ENCODE data around the gene ACP7.
"Not testable (repeated sequence)": the region's sequence is repeated elsewhere in the genome, so short reads cannot be mapped to it uniquely, and the experiment has no call there.

Gene ACP7

DNA sequence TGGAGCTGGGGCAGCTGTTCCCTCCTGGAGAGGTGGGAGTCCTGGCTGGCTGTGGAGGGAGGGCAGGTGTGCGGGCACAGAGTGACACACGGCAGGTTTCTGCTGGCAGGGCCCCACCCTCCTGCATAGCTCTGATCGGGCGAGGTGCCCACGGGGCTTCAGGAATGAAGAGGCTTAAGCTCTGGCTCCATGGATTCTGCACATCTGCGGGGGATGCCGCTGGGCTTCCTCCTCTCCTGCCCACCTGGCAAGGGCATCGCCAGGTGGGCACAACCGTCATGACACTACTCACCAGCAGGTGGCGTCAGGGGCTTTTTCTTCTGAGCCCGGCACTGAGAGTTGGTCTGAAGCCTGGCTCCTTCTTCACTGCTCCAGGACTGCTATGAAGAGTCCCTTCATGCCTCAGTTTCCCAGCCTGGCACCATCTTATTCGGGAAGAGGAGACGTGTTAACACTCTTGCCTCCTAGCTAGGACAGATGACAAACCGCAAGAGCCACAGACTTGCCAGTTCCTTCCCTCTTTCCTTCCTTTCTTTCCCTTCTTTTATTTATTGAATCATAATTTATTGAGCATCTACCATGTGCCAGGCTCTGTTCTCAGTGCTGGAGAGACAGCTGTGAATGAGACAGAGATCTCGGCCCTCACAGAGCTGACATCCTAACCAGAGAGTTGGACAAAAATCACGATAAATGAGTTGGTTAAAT lies 26.2 kb downstream of the ACP7 start:
- no peaks in the 10 kb centered on the region for H3K4me1 Mint-ChIP-seq (ENCODE audit: low read depth)
- no peaks in the 10 kb centered on the region for H3K27me3 Mint-ChIP-seq
- H3K4me3 Mint-ChIP-seq, result no peak overlapping the region
- H3K9me3 Mint-ChIP-seq, result no peaks in the 10 kb centered on the region
- no peaks in the 10 kb centered on the region for H3K36me3 Mint-ChIP-seq (ENCODE audit: low read depth)
- DNase-seq, result peak; percentile 80
- H3K27ac Mint-ChIP-seq, result no peak overlapping the region

- no peaks in the 10 kb centered on the region for H3K27me3 Mint-ChIP-seq
- no peaks in the 10 kb centered on the region for H3K4me1 Mint-ChIP-seq (ENCODE audit: low read depth)
These were observed 27.5 kb downstream of the ACP7 start for GRCh38 chr19:39111593-39112199.

DNA sequence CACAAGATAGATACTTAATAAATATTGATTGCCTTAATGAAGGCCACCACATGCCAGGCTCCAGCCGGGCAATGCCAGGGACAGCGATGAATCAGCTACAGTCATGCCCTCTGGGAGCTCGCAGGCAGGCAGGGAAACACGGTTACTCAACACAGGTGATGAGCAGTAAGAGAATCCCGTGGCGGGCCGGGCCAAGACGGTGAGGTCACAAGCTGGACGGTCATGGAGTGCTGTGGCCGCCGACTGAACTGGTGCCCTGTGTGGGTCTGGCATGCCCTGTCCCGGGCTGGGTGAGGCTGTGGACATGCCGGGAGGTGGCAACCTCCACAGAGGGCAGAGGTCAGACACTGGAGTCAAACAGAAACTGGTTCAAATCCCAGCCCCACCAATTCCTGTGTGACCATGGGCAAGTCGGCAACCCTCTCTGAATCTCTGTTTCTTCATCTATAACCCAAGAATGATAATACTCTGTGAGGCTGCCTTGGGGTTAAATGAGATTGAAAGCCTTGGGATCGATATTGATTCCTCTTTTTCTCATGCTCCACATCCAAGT lies 28.2 kb downstream of the ACP7 start:
- DNase-seq, result no peak
- no peaks in the 10 kb centered on the region for H3K36me3 Mint-ChIP-seq (ENCODE audit: low read depth)
- H3K4me1 Mint-ChIP-seq (ENCODE audit: low read depth), result no peaks in the 10 kb centered on the region
- H3K27ac Mint-ChIP-seq, result no peak overlapping the region
- no peak overlapping the region for H3K4me3 Mint-ChIP-seq
- no peaks in the 10 kb centered on the region for H3K27me3 Mint-ChIP-seq
- no peaks in the 10 kb centered on the region for H3K9me3 Mint-ChIP-seq

More at GRCh38 chr19:39111593-39112199, 27.5 kb downstream of the ACP7 start:
- H3K4me3 Mint-ChIP-seq, result no peak overlapping the region
- DNase-seq, result no peak
- no peaks in the 10 kb centered on the region for H3K9me3 Mint-ChIP-seq
- no peak overlapping the region for H3K27ac Mint-ChIP-seq
- no peaks in the 10 kb centered on the region for H3K36me3 Mint-ChIP-seq (ENCODE audit: low read depth)

- H3K36me3 Mint-ChIP-seq (ENCODE audit: low read depth), result no peaks in the 10 kb centered on the region
- no peaks in the 10 kb centered on the region for H3K9me3 Mint-ChIP-seq
- H3K27me3 Mint-ChIP-seq, result no peaks in the 10 kb centered on the region
- H3K4me3 Mint-ChIP-seq, result no peak overlapping the region
- no peak for DNase-seq
- no peak overlapping the region for H3K27ac Mint-ChIP-seq
- H3K4me1 Mint-ChIP-seq (ENCODE audit: low read depth), result no peaks in the 10 kb centered on the region
These were observed 29.0 kb downstream of the ACP7 start for GRCh38 chr19:39113199-39113598.

DNA sequence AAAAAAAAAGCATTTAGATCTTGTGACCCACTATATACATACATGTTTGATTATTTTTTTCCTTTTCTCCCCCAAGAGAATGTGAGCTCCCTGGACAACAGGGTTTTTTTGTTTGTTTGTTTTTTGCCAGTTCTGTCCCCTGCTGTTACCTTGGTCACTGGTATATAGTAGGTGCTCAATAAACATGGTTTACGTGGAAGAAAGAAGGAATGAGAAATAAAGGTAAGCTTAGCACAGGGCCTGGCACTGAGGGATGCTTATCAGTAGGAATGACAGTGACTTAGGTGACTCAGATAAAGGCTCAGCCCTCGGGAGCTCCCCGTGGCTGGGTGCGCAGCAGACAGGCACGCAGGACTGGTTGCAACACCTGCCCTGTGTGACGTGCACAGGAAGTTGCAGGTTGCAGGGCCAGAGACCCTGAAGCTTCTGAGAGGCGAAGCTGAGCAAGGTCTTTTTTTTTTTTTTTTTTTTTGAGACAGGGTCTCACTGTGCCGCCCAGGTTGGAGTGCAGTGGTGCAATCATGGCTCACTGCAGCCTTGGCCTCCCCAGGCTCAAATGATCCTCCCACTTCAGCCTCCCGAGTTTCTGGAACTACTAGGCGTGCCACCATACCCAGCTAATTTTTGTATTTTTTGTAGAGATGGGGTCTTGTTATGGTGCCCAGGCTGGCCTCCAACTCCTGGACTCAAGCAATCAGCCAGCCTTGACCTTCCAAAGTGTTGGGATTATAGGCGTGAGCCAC lies 31.1 kb downstream of the ACP7 start:
- Mint-ChIP-seq H3K4me3 (no peak overlapping the region), H3K9me3 (no peaks in the 10 kb centered on the region), H3K27me3 (no peaks in the 10 kb centered on the region), H3K4me1 (ENCODE audit: low read depth) (no peaks in the 10 kb centered on the region), H3K27ac (no peak overlapping the region), H3K36me3 (ENCODE audit: low read depth) (no peaks in the 10 kb centered on the region)
- no peak for DNase-seq

DNA sequence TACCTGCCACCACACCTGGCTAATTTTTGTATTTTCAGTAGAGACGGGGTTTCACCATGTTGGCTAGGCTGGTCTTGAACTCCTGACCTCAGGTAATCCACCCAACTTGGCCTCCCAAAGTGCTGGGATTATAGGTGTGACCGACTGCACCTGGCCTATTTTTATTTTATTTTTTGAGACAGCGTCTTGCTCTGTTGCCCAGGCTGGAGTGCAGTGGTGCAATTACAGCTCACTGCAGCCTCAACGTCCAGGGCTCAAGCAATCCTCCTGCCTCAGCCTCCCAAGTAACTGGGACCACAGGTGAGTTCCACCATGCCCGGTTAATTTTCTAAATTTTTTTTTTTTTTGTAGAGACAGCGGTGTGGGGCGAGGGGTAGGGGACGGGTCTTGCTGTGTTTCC lies 32.9 kb downstream of the ACP7 start:
- not testable (repeated sequence) for H3K4me1 Mint-ChIP-seq (ENCODE audit: low read depth); DNase-seq; H3K9me3 Mint-ChIP-seq; H3K27ac Mint-ChIP-seq; H3K27me3 Mint-ChIP-seq; H3K4me3 Mint-ChIP-seq; H3K36me3 Mint-ChIP-seq (ENCODE audit: low read depth)

DNA sequence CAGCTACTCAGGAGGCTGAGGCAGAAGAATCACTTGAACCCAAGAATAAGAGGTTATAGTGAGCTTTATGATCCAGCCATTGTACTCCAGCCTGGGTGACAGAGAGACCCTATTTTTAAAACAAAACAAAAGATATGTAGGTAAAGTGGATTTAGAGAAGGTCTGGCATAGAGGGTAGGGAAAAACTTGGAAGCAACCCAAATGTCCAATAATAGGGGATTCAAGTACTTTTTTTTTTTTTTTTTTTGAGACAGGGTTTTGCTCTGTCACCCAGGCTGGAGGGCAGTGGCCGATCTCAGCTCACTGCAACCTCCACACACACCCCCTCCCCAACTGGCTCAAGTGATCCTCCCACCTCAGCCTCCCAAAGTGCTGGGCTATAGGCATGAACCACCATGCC lies 35.7 kb downstream of the ACP7 start:
- Mint-ChIP-seq H3K9me3 (no peaks in the 10 kb centered on the region), H3K4me3 (no peak overlapping the region), H3K4me1 (ENCODE audit: low read depth) (peaks cover 12% of the 10 kb centered on the region), H3K27ac (no peak overlapping the region), H3K36me3 (ENCODE audit: low read depth) (no peaks in the 10 kb centered on the region), H3K27me3 (peaks cover 3% of the 10 kb centered on the region)
- DNase-seq, result no peak

GRCh38 chr19:39122934-39123731 lies 39.0 kb downstream of the ACP7 start:
- Mint-ChIP-seq H3K27ac (no peak overlapping the region), H3K9me3 (no peaks in the 10 kb centered on the region), H3K36me3 (ENCODE audit: low read depth) (peaks cover 6% of the 10 kb centered on the region), H3K27me3 (peaks cover 3% of the 10 kb centered on the region), H3K4me3 (no peak overlapping the region), H3K4me1 (ENCODE audit: low read depth) (peaks cover 31% of the 10 kb centered on the region)
- no peak for DNase-seq

DNA sequence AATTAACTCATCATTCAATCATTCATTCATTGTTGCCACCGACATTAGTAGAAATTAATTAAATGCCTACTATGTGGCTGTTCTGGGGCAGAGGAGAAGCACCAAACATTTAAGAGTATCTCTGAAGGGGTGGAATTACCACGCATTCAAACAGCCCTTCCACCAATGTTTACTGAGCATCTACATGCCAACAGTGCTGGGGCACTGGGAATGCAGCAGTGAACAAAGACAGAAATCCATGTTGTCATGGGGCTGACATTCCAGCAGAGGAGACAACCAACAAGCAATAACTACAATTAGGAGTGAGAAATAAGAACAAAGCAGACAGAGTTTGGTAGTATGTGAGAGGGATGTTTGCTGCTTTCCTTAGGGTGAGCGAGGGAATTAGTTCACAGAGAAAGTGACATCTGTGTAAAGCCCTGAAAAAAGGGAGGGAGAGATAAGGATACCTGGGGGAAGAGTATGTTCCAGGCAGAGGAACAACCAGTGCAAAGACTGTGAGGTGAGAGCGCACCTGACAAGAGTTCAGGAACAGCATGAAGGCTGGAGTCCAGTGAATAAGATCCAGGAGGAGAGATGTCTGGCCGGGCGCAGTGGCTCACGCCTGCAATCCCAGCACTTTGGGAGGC lies 40.1 kb downstream of the ACP7 start:
- H3K9me3 Mint-ChIP-seq, result no peaks in the 10 kb centered on the region
- no peak for DNase-seq
- H3K27me3 Mint-ChIP-seq, result peaks cover 3% of the 10 kb centered on the region
- peaks cover 32% of the 10 kb centered on the region for H3K4me1 Mint-ChIP-seq (ENCODE audit: low read depth)
- peaks cover 6% of the 10 kb centered on the region for H3K36me3 Mint-ChIP-seq (ENCODE audit: low read depth)
- H3K27ac Mint-ChIP-seq, result peak overlapping the region; percentile 9
- H3K4me3 Mint-ChIP-seq, result peak overlapping the region; percentile 7

DNA sequence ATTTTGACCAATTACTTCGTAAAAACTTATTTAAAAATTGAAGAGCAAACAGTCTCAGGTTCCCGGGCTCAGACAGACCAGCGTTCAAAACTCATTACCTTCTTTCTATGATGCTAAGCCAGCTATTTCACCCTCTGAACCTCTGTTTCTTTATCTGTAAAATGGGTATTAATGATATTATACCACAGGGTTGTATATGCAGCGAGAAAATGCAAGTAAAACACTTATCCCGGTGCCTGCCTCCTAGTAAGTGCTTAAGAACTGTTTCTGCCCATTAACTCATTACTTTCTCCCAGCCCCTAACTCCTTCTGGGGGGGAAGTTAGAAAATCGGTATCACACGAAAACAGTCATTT lies 41.0 kb downstream of the ACP7 start:
- H3K27ac Mint-ChIP-seq, result peak overlapping the region; percentile 98
- H3K4me1 Mint-ChIP-seq (ENCODE audit: low read depth), result peaks cover 35% of the 10 kb centered on the region
- peak overlapping the region; percentile 97 for H3K4me3 Mint-ChIP-seq
- H3K9me3 Mint-ChIP-seq, result no peaks in the 10 kb centered on the region
- peaks cover 3% of the 10 kb centered on the region for H3K27me3 Mint-ChIP-seq
- peaks cover 6% of the 10 kb centered on the region for H3K36me3 Mint-ChIP-seq (ENCODE audit: low read depth)
- no peak for DNase-seq

DNA sequence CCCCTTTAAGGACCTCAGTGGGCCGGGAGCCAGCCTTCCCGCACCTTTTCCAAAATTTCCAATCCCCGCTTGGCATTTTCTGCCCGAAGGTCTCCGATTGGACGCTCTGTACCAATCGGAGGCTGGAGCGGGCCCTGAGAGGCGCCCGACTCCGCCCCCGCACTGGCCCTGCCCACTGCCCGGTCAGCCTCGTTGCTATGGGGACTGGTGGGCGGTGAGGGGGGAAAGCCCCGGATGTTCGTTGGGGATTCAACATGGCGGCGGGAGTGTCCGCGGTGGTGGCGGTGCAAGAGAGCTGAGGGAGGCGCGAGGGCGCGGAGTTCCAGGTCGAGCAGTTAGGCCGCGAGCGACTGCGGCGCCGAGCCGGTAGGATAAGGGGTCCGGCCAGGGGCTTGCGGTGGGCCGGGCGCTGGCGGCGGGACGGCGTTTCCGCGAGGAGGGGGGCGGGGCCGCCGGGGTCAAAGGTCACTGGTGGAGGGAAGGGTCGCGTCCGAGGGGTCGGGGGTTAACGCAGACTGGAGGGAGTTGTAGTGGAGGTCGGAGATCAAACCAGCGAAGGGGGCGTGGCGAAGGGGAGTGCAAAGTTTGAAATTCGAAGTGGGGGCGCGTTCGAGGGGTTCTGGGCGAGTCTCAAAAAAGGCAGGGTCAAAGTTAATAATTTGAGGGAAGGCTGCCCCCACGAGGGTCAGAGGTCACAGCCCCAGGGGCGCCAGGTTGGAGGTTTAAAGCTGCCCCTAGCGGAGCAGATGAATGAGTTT lies 41.6 kb downstream of the ACP7 start, which contains the start of gene PAK4:
TSS of gene PAK4 (plus strand) at position 233 of the 758 bp plus-strand sequence. CDS start 43,768 bp downstream, outside the sequence.
- Mint-ChIP-seq H3K9me3 (no peaks in the 10 kb centered on the region), H3K27ac (peak within 1 kb of the TSS; percentile 98), H3K4me3 (peak within 1 kb of the TSS; percentile 97), H3K36me3 (ENCODE audit: low read depth) (peaks cover 6% of the 10 kb centered on the region), H3K4me1 (ENCODE audit: low read depth) (peaks cover 39% of the 10 kb centered on the region), H3K27me3 (peaks cover 3% of the 10 kb centered on the region)
- peak; percentile 99 for DNase-seq

DNA sequence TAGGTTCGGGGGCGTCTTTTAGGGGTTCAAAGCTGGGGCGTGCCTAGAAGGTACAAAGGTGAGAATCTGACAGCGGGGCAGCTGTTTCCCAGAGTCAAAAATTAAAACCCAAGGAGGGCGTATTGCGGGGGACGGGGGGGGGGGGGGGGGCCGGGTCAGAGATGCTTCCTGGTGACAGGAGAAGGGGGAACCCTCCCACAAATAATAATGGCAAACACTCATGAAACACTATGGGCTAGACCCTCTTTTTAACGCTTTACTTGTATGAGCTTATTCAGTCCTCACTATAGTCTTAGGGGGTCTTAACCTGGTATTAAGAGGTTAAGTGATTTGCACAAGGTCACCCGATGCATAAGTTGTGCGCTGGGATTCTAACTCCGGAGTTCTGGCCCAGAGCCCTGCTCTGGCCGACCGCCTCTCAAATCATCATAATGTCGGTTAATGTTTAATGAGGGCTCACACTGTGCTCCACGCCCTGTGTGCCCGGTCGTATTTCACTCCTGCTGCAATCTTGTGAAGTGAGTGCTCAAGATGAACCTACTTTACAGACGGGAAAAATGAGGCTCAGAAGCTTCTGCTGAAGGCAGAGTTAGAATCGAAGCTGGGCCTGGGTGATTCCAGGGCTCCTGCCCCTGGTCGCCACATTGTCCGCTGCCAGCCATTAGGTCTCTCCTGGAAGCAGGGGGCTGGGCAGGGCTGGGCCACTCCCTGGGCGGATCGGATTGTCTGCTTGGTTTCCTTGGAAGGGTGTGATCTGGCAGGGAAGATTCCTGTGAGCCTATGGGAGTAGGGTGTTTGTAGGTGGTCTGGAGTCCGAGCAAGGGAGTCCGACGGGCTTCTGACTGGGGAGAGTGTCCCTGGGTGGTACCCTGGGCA lies 42.4 kb downstream of the ACP7 start:
- Mint-ChIP-seq H3K27ac (peak overlapping the region; percentile 98), H3K36me3 (ENCODE audit: low read depth) (peaks cover 6% of the 10 kb centered on the region), H3K27me3 (peaks cover 3% of the 10 kb centered on the region), H3K9me3 (no peaks in the 10 kb centered on the region), H3K4me1 (ENCODE audit: low read depth) (peaks cover 43% of the 10 kb centered on the region), H3K4me3 (peak overlapping the region; percentile 97)
- no peak for DNase-seq

Data from activated T-cell treated with anti-CD3 and anti-CD28 coated beads, Interleukin-2, amount 50 U/mL, for 24 hours (primary cell).